Measurements from ENCODE around the gene ZBTB46.
A peak's percentile ranks its signal among the peaks of the same experiment; 100 is the strongest.
"Not testable (repeated sequence)": the region's sequence is repeated elsewhere in the genome, so short reads cannot be mapped to it uniquely, and the experiment has no call there.

ZBTB46 gene

DNA sequence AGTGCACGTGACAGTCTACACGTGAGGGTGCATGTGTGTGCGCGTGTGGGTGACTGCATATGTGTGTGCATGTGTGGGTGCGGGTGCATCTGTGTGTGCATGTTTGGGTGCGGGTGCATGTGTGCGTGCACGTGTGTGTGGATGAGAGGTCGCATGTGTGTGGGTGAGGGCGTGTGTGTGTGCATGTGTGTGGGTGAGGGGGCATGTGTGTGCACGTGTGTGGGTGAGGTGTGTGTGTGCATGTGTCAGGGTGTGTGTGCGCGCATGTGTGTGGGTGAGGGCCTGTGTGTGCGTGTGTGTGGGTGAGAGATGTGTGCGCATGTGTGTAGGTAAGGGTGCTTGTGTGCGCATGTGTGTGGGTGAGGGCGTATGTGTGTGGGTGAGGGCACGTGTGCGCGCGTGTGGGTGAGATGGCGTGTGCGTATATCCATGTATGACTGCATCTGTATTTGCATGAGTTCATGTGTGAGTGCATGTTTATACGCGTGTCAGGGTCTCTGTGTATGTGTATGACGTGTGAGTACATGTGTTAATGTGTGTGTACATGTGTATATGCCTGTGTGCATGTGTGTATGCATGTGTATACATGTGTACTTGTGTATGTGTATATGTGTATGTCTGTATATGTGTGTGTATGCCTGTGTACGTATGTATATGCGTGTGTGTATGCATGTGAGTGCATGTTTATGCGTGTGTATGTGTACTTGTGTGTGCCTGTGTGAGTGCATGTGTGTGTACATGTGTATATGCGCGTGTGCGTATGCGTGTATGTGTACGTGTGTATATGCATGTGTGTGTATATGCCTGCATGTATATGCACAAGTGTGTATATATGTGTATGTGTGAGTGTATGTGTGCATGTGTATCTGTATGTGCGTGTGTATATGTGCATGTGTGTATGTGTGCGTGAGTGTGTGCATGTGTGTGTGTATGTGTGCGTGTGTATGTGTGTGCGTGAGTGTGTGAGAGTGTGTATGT, 98.7 kb downstream of the ZBTB46 start:
- DNase-seq = no peak

DNA sequence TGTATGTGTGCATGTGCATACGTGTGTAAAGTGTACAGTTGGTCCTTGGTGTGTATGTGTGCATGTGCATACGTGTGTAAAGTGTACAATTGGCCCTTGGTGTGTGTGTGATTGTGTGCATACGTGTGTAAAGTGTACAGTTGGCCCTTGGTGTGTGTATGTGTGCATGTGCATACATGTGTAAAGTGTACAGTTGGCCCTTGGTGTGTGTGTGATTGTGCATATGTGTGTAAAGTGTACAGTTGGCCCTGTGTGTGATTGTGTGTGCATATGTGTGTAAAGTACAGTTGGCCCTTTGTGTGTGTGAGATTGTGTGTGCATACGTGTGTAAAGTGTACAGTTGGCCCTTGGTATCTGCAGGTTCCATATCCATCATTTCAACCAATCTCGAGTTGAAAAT, 99.7 kb downstream of the ZBTB46 start:
- DNase-seq = no peak

- not testable (repeated sequence) for DNase-seq
Observed at GRCh38 chr20:63730189-63730733, 100.8 kb downstream of the ZBTB46 start.

DNA sequence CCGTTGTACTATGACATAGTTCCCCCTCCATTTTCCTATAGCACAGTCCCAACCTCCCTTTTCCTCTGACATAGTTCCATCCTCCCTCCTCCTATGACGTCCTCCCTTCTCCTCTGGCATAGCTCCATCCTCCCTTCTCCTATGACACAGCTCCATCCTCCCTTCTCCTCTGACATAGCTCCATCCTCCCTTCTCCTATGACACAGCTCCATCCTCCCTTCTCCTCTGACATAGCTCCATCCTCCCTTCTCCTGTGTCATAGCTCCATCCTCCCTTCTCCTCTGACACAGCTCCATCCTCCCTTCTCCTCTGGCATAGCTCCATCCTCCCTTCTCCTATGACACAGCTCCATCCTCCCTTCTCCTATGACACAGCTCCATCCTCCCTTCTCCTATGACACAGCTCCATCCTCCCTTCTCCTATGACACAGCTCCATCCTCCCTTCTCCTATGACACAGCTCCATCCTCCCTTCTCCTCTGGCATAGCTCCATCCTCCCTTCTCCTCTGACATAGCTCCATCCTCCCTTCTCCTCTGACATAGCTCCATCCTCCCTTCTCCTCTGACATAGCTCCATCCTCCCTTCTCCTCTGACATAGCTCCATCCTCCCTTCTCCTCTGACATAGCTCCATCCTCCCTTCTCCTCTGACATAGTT, 108.0 kb downstream of the ZBTB46 start:
- not testable (repeated sequence) for DNase-seq

DNA sequence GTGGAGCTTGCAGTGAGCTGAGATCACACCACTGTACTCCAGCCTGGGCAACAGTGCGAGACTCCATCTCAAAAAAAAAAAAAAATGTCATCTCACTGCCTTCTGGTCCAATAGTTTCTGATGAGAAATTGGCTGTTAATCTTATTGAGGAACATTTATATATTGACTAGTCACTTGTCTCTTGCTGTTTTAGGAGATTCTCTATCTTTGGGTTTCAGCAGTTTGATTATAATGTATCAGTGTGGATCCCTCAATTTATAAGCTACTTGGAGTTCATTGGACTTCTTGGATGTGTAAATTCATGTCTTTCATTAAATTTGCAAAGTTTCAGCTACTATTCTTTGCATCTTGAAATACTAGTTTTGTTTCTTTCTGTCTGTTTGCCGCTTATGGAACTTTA, 112.1 kb downstream of the ZBTB46 start:
- no peak for DNase-seq

DNA sequence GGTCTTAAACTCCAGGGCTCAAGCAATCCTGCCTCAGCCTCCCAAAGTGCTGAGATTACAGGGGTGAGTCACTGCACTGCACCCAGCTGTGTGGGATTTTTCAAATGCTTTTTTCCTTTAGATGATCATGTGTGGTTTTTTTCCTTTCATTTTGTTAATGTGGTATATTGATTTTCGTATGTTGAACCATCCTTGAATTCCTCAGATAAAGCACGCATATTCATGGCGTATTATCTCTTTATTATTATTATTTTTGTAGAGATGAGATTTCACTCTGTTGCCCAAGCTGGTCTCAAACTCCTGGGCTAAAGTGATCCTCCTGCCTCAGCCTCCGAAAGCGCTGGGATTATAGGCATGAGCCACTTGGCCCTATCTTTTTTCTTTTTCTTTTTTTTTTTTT, 116.2 kb downstream of the ZBTB46 start:
- no peak for DNase-seq

DNA sequence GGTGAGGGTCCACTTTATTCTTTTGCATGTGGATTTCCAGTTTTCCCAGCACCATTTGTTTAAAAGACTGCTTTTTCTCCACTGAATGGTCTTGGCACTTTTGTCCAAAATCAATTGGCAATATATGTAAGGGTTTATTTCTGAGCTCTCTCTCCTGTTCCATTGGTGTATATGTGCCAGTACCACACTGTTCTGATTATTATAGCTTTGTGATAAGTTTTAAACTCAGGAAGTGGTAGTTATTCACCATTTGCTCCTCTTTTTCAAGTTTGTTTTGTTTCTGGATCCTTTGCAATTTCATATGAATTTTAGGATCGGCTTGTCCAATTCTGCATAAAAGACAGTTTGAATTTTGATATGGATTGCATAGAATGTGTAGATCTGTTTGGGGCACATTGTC, 118.9 kb downstream of the ZBTB46 start:
- DNase-seq = no peak

DNA sequence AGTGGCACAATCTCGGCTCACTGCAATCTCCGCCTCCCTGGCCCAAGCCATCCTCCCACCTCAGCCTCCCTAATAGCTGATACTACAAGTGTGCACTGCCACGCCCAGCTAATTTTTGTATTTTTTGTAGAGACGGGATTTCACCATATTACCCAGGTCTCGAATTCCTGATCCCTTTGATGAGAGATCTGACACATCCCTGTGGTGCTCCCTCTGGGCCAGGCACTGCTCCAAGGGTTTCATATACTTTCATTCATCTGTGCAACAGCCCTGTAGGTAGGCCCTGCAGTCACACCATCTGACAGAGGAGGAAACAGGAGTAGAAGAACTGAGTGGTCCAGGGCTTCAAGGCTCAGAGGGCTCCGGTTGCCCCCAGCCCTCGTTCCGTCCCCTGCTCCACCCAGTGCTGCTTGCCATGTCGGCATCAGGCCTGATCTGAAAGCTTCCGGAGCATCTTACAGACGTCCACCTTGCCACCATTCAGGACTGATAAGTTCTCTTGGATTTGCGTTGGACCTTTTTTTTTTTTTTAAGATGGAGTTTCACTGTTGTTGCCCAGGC, 119.9 kb downstream of the ZBTB46 start:
- no peak for DNase-seq

GRCh38 chr20:63709149-63709527, 121.9 kb downstream of the ZBTB46 start:
- DNase-seq = peak in 1 of 2 donors; percentile 2

DNA sequence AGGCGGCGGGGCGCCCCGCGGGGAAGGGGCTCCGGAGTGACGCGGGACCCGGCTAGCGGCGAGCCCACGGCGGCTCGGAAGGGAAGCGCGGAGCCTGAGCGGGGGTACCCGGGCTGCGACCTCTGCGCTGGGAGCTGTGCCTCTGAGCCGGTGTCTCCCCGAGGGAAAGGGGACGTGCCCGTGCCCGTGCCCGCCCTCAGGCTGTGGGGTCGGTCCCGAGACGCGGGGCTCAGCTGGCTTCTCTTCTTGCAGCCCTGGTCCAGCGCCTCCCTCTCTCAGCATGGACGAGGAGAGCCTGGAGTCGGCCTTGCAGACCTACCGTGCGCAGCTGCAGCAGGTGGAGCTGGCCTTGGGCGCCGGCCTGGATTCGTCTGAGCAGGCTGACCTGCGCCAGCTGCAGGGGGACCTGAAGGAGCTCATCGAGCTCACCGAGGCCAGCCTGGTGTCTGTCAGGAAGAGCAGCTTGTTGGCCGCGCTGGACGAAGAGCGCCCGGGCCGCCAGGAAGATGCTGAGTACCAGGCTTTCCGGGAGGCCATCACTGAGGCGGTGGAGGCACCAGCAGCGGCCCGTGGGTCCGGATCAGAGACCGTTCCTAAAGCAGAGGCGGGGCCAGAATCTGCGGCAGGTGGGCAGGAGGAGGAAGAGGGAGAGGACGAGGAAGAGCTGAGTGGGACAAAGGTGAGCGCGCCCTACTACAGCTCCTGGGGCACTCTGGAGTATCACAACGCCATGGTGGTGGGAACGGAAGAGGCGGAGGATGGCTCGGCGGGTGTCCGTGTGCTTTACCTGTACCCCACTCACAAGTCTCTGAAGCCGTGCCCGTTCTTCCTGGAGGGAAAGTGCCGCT, 122.5 kb downstream of the ZBTB46 start:
- DNase-seq = peak in 1 of 2 donors; percentile 8

- peak; percentile 84 to 85 for DNase-seq
Observed at GRCh38 chr20:63707558-63708300, 123.3 kb downstream of the ZBTB46 start, which contains the start of the genes ARFRP1 and ZGPAT. ARFRP1 (minus strand) TSS chr20:63707976; CDS start chr20:63707091, 885 bp downstream. ZGPAT (plus strand) TSS chr20:63708039; CDS start chr20:63708581, 542 bp downstream.

- DNase-seq = peak; percentile 73 to 75
Observed at GRCh38 chr20:63706852-63707557, 124.1 kb downstream of the ZBTB46 start.

DNA sequence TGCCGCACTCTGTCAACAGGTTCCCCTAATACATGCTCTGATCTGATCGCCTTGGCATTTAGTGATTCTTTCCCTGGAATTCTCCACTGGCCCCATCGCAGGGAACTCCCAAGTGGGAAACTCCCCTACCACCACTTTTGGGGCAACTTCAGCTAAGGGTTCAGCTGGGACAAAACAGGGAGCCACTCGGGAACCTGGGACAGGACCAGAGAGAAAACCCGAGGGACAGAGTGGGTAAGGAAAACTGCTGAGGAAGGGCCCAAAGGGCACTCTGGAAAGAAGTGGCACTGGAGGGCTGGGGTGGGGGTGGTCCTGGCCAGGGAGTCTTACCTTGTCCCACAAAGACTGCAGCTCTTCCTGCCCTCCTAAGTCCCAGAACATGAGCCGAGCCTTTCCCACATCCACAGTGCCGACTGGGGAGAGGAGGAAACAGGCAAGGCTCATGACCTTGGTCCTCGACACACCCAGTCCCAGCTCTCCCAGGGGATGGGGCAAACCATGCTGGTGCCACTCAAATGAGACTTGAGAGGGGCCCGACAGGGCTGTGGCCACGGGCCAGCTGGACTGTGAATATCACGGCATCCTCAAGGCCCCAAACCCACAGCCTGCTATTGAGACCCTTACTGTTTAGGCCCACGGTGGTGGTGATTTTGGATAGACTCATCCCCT, 124.9 kb downstream of the ZBTB46 start:
- no peak for DNase-seq

- DNase-seq = no peak
Observed at GRCh38 chr20:63705232-63706026, 125.6 kb downstream of the ZBTB46 start.

- no peak for DNase-seq
Observed at GRCh38 chr20:63704749-63705117, 126.3 kb downstream of the ZBTB46 start.

GRCh38 chr20:63703976-63704748, 126.9 kb downstream of the ZBTB46 start:
- DNase-seq = no peak

DNA sequence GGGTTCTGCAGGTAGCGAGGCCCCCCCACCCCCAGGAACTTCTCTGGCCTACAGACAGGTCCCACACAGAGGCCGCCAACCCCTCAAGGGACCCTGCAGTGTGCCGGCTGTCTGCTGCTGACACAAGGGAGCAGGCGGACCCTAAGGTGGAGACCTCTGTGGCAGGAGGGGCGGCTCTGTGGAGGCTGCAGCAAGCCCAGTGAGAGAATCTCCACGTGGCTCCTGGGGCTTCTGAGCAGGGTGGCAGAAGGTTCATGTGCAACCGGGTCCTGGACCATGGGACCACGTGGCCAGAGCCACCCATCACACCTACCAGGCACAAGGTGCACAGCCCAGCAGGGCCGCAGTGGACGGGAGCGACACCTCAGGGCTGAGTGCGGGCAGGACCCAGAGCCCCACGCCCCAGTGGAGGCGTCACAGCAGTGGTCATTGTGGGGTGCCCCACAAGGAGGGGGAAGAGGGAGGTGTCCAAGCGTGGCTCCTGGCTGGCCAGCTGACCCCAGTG, 127.5 kb downstream of the ZBTB46 start:
- DNase-seq = no peak

- DNase-seq = no peak
Observed at GRCh38 chr20:63702751-63703470, 128.2 kb downstream of the ZBTB46 start.

Measured in activated CD4-positive, alpha-beta T cell treated with anti-CD3 and anti-CD28 coated beads for 4 hours (primary cell).